ENCODE measurements around the gene SMIM5. TPM values are rescaled to one million over a fixed set of nuclear protein-coding genes. Genes with fewer than 3 reads are reported as not detected.

Gene SMIM5
- total and polyA plus RNA-seq, 2 of the 13 experiments (the other 11 are each of a cell fraction or from before 2014, with no cell fraction given): not detected

- no peak for TF ChIP-seq TFDP2 (CRISPR knock-in tag; IDR thresholded peaks at IDR 0.05)
- no peak for TF ChIP-seq ZNF274 (CRISPR knock-in tag; IDR thresholded peaks at IDR 0.05)
- TF ChIP-seq RORA (CRISPR knock-in tag; IDR thresholded peaks at IDR 0.05): no peak
- TF ChIP-seq ZBTB3 (CRISPR knock-in tag; IDR thresholded peaks at IDR 0.05; ENCODE audit: borderline replicate concordance, low read depth): no peak
- TF ChIP-seq BCL3 (CRISPR knock-in tag; IDR thresholded peaks at IDR 0.05): no peak
- no peak for TF ChIP-seq ZNF530 (CRISPR knock-in tag; IDR thresholded peaks at IDR 0.05; ENCODE audit: low read depth)
- TF ChIP-seq HMGXB3 (CRISPR knock-in tag; IDR thresholded peaks at IDR 0.05; ENCODE audit: borderline replicate concordance): no peak
- TF ChIP-seq MTA3 (CRISPR knock-in tag; IDR thresholded peaks at IDR 0.05): no peak
- TF ChIP-seq GATA4 (IDR thresholded peaks at IDR 0.05; ENCODE audit: borderline replicate concordance, low read depth): no peak
- TF ChIP-seq PHF5A (CRISPR knock-in tag; IDR thresholded peaks at IDR 0.05; ENCODE audit: low read depth, unreplicated experiment): no peak
- peak; percentile 29; the same call in 1 of the 2 replicates for TF ChIP-seq ELF3 (CRISPR knock-in tag; IDR thresholded peaks at IDR 0.05)
- TF ChIP-seq, protein P1, sequence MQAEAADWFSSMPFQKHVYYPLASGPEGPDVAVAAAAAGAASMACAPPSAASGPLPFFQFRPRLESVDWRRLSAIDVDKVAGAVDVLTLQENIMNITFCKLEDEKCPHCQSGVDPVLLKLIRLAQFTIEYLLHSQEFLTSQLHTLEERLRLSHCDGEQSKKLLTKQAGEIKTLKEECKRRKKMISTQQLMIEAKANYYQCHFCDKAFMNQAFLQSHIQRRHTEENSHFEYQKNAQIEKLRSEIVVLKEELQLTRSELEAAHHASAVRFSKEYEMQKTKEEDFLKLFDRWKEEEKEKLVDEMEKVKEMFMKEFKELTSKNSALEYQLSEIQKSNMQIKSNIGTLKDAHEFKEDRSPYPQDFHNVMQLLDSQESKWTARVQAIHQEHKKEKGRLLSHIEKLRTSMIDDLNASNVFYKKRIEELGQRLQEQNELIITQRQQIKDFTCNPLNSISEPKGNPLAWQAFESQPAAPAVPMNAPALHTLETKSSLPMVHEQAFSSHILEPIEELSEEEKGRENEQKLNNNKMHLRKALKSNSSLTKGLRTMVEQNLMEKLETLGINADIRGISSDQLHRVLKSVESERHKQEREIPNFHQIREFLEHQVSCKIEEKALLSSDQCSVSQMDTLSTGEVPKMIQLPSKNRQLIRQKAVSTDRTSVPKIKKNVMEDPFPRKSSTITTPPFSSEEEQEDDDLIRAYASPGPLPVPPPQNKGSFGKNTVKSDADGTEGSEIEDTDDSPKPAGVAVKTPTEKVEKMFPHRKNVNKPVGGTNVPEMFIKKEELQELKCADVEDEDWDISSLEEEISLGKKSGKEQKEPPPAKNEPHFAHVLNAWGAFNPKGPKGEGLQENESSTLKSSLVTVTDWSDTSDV (CRISPR knock-in tag; IDR thresholded peaks at IDR 0.05): no peak; the same call in 1 of the 2 replicates
- TF ChIP-seq PAX8 (CRISPR knock-in tag; IDR thresholded peaks at IDR 0.05; ENCODE audit: borderline replicate concordance): 0 out of 2 replicates have a peak, but pooled peaks have one; percentile 39
- no peak for TF ChIP-seq NCOA1 (CRISPR knock-in tag; IDR thresholded peaks at IDR 0.05)
- TF ChIP-seq GATAD1 (CRISPR knock-in tag; IDR thresholded peaks at IDR 0.05): peak; percentile 12; the same call in 1 of the 2 replicates
- TF ChIP-seq ZNF574 (CRISPR knock-in tag; IDR thresholded peaks at IDR 0.05): no peak
- no peak for TF ChIP-seq NR3C1 (CRISPR knock-in tag; IDR thresholded peaks at IDR 0.05)
Observed at GRCh38 chr17:75632863-75633485, at the start of gene SMIM5 (continued).

Data from HepG2 (cell line).